Suppressor macrophage treated with lipopolysaccharide for 1 hour (primary cell): ENCODE results near the gene CNTNAP2.

Experiments used
- DNase-seq, 3 donors: peaks; one replicate each; pipeline ENCODE4 v3.0.0-alpha.2; 2020 to 2022

Gene CNTNAP2

GRCh38 chr7:148079206-148080080 is 1962.8 kb downstream of the CNTNAP2 start:
- DNase-seq: no peak

GRCh38 chr7:148083448-148083847 is 1966.8 kb downstream of the CNTNAP2 start:
- no peak for DNase-seq

GRCh38 chr7:148084138-148084537 is 1967.5 kb downstream of the CNTNAP2 start:
- peak; percentile 33 to 59 (median 54) for DNase-seq

DNA sequence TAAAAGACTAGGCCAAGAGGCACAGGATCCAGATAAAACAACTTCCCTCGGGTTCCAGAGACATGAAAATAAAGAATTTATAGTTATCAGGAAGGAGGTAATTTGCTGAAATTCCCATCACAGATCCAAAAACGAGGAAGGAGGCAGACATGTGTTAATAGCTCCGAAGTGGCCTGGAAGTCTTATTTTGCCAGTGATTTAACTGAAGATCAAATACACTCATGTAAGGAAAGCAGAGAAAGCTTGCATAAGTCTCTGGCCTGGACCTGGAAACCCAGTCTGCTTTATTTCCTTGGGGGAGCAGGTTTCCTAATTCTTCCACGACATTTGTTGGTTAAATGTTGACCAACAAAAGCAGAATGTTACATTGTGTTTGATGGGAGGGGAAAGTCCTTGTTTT is 1975.3 kb downstream of the CNTNAP2 start:
- no peak for DNase-seq

DNA sequence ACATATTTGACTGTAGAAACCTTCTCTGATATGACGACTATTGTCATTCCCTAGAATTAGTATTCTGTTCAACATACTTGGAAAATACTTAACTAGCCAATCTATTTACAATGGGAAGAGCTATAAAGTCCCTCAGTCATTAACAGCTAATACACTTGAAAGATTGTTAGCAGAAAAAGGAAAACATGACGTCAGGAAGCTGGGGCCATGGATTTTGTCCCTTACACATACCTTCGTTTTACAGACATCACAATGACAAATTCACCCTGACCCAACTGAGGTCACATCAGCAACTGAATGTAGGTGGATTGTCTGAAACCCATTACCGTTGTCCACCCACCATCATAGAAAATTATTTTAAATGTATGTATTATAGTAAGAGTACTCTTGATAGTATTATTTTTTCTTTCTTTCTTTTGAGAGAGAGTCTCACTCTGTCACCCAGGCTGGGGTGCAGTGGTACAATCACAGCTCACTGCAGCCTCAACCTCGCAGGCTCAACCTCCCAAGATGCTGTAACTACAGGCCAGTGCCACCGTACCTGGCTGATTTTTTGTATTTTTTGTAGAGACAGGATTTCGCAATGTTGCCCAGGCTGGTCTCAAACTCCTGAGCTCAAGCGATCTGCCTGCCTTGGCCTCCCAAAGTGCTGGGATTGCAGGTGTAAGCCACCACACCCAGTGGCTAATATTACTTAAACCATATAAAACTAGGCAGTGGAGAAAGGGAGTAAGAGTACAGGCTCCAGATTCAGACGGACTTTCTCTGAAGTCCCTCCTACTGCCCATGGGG is 1977.0 kb downstream of the CNTNAP2 start:
- no peak for DNase-seq

GRCh38 chr7:148095066-148095465 is 1978.5 kb downstream of the CNTNAP2 start:
- no peak for DNase-seq

GRCh38 chr7:148104136-148104716 is 1987.6 kb downstream of the CNTNAP2 start:
- DNase-seq: no peak

- DNase-seq: no peak
Observed at GRCh38 chr7:148104924-148105323, 1988.3 kb downstream of the CNTNAP2 start.

- no peak for DNase-seq
Observed at GRCh38 chr7:148105853-148106252, 1989.3 kb downstream of the CNTNAP2 start.

- no peak for DNase-seq
Observed at GRCh38 chr7:148107443-148108127, 1991.0 kb downstream of the CNTNAP2 start.

DNA sequence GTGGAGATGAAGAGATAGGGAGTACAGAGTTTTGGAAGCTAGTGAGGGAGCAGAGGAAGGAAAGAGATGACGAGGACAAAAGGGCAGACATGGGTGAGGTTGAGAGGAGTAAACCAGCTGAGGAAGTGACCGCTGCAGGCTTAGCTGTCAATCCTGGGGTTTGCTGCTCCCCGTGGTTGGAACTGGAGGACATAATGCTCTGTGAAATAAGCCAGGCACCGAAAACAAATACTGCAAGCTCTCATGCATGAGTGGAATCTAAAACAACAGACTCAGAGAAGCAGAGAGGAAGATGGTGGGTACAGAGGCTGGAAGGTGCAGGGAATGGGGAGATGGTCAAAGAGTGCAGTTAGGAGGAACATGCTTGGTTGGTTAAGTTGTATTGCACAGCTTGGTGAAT is 1991.8 kb downstream of the CNTNAP2 start:
- DNase-seq: no peak

GRCh38 chr7:148110097-148110868 is 1993.7 kb downstream of the CNTNAP2 start:
- no peak for DNase-seq

- DNase-seq: no peak
Observed at GRCh38 chr7:148114804-148115203, 1998.2 kb downstream of the CNTNAP2 start.

DNA sequence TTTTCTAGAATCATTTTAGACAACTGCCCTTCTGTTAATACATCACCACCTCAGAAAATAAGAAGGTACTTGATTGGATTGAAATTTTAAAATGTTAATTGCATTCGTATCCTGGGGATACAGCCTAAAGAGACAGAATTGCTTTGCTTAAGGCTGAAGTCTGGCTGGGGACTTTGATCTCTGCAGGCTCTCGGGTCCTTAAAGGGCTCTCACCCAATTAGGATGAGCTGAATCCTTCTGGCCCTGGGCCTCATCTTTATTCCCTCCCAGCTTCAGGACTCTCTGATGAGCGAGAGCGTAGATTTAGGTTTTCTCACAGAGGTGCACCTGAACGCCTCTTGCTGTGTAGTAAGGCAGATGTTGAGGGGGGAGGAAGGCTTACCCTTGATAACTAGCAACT is 1998.7 kb downstream of the CNTNAP2 start:
- no peak for DNase-seq

DNA sequence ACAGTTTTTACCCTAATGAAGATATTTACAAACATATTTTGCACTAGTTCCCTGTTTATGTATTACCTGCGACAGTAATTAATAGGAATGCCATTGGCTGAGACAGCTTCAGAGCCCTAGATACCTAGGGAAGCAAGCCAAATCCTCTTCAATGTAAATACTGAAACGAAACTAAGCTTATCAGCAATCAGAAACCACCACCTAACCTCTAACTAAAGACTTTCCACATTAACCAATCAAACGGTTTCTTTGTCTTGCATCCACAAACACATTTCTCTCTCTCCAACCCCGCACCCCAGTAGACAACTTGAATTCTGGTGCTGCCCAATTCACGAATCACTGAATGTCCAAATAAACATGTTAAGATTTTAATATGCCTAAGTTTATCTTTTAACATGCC is 1999.6 kb downstream of the CNTNAP2 start:
- no peak for DNase-seq

GRCh38 chr7:148116829-148117403 is 2000.3 kb downstream of the CNTNAP2 start:
- DNase-seq: no peak

DNA sequence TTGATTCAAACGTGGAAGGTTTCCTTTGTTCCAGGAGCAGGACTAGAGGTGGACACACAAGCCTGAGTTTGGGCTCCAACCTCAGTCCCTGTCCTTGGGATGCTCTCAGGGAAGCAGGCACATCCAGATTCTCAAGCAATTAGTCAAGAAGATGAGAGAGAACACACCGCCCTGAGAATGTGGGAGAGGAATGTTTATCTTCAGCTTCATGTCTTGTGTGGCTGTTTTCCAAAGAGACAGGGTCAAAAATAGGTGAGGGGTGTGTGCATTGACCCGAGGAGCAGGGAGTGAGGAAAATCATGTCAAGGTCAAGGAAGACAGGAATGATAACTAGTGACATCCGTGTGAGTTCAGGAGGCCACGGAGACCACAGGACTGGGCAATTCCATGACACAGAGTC is 2001.8 kb downstream of the CNTNAP2 start:
- DNase-seq: no peak

- no peak for DNase-seq
Observed at GRCh38 chr7:148121401-148121800, 2004.8 kb downstream of the CNTNAP2 start.

DNA sequence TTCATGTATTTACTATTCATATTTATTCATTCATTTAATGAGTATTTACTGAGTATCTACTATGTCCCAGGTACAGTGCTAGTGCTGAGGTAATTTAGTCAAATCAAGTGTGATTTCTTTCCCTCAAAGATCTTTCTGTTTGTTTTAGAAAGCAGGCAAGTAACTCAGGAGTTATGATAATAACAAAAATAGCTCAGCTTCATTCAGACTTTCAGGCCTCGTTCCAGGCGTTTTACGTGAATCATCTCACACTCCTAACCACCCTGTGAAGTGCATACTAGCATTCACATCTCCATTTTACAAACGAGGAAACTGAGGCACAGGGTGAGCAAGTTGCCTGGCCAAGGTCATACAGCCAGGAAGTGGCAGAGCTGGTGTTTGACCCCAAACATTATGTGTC is 2005.2 kb downstream of the CNTNAP2 start:
- no peak for DNase-seq

GRCh38 chr7:148124477-148124876 is 2007.9 kb downstream of the CNTNAP2 start:
- DNase-seq: no peak

DNA sequence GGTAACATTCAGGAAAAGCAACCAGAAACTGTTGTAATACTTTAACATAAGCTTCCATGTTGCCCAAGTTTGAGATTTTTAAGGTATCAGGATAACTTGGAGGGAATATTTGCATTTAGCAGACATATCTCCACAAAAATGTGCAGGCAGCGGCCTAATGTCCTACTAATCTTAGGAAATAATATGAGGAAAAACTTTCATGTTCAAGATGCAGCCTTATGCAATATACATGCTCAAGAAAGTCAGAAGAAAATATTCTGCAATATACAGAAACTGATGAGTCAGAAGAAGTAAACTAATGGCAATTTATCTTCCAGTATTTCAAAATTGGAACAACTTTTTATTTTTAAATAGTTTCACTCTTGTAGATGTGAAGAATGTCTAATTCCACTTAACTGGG is 2010.8 kb downstream of the CNTNAP2 start:
- DNase-seq: peak in 1 of 3 donors; percentile 0

- DNase-seq: no peak
Observed at GRCh38 chr7:148129023-148129422, 2012.4 kb downstream of the CNTNAP2 start.
